GM18520 (cell line): ENCODE data around the gene GLB1L.

ENCODE experiments used
- ATAC-seq: cut with Tn5 transposase; IDR thresholded peaks from one replicate; pipeline ENCODE4 v1.9.1; 2021; ENCODE audit not compliant: unreplicated experiment

Gene GLB1L

GRCh38 chr2:219228041-219228910 is 17.0 kb downstream of the GLB1L start:
- ATAC-seq = no peak

- ATAC-seq = no peak
Measured at GRCh38 chr2:219225350-219225749, 19.9 kb downstream of the GLB1L start.

GRCh38 chr2:219223831-219224610 is 21.2 kb downstream of the GLB1L start:
- ATAC-seq = no peak

- ATAC-seq = no peak
Measured at GRCh38 chr2:219221957-219222518, 23.2 kb downstream of the GLB1L start.

- no peak for ATAC-seq
Measured at GRCh38 chr2:219220652-219221402, 24.4 kb downstream of the GLB1L start.

GRCh38 chr2:219219784-219220532 is 25.3 kb downstream of the GLB1L start:
- ATAC-seq = no peak

GRCh38 chr2:219218732-219219701 is 26.2 kb downstream of the GLB1L start, which contains the start of gene ABCB6:
TSS of gene ABCB6 (minus strand) at chr2:219218958. CDS start at chr2:219218673, 285 bp downstream.
- peak; percentile 57 for ATAC-seq

GRCh38 chr2:219218217-219218731 is 27.0 kb downstream of the GLB1L start:
- peak; percentile 11 for ATAC-seq

- ATAC-seq = no peak
Measured at GRCh38 chr2:219216535-219216915, 28.7 kb downstream of the GLB1L start.

- no peak for ATAC-seq
Measured at GRCh38 chr2:219215871-219216534, 29.2 kb downstream of the GLB1L start.

- ATAC-seq = no peak
Measured at GRCh38 chr2:219214786-219215185, 30.5 kb downstream of the GLB1L start.

- no peak for ATAC-seq
Measured at GRCh38 chr2:219214141-219214540, 31.1 kb downstream of the GLB1L start.

GRCh38 chr2:219213486-219214071 is 31.7 kb downstream of the GLB1L start:
- ATAC-seq = no peak

GRCh38 chr2:219213026-219213415 is 32.2 kb downstream of the GLB1L start:
- ATAC-seq = no peak

- ATAC-seq = no peak
Measured at GRCh38 chr2:219210886-219211362, 34.3 kb downstream of the GLB1L start.

GRCh38 chr2:219210196-219210885 is 34.9 kb downstream of the GLB1L start:
- ATAC-seq = no peak
